VCaP (cell line): ENCODE measurements around the gene IFI27.

Source experiments
- H3K27ac ChIP-seq: fragments of 450-650 bp; 2 replicates; pipeline ENCODE4 v1.5.1; 2017
- CTCF ChIP-seq: fragments of 450-650 bp; conservative IDR thresholded peaks from 2 replicates; pipeline ENCODE4 v1.5.1; 2017; ENCODE audit warnings: mild to moderate bottlenecking, moderate library complexity

The IFI27 gene

GRCh38 chr14:94077823-94078222 lies 32.7 kb upstream of the IFI27 start:
- no peak overlapping the region for H3K27ac ChIP-seq
- no peak for TF ChIP-seq CTCF

DNA sequence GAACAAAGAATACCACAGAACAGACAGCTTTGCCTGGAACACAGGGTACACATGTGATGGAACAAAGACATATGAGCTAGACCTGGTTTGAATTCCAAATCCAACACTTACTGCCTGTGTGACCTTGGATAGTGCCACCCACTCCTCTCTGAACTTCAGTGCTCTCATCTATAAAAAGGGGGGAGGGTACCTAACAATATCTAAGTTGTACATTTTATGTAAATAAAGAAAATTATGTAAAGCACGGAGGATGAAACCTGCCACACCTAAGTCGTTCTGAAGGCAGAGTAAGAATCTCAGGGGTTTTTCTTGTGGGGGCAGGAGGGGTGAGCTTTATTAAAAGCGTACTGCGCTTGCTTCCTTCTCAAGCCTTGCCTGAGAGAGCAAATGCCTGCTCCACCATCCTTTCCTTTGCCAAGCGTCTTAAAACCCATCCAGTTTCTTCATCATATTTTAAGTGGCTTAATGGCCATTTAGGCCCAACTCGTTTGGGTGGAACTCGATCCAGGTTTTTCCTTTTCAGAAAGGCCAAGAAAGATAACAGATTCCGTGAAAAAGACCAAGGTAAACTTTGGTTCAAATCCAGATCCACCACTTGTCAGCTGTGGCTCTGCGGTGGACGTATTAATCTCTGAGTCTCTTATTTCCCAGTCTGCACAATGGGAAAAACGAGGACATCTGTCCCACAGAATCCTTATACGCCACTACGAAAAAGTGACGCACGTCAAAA lies 30.5 kb upstream of the IFI27 start:
- H3K27ac ChIP-seq: peak overlapping the region; percentile 92
- TF ChIP-seq CTCF: no peak

DNA sequence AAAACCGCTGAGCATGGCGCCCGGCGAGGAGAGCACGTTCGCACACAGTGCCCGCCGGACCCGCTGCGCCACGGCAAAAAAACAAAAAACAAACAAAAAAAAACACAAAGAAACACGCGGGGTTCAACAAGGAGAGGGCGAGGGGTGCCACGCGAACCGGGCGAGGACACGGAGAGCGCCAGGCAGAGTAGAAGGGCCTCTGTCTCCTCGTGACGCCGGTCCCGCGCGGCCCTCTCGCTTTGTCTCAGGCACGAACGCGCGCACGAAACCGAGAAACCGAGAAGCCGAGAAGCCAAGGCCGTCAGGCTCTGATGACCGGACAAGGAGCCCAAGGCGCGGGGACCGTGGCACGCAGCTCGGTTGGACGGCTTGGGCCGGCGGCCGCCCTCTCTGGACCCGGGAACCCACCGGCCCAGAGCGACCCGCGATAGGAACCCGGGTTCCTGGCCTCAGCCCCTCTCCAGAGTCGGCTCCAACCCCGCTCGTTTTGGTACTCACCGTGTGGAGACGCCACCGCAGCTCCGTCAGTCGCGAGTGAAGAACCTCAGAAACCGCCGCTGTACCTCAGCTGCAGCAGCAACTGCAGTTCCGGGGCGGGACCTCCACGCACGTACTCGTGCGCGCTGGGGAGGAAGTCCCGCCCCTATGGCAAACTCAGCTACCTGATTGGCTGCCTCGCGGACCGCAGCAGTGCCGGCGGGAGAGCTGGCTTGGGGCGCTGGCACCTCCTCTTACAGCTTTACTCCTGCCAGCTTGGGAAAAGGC lies 29.7 kb upstream of the IFI27 start, which contains the start of the genes DDX24 and IFI27L1:
DDX24 (minus strand) TSS at position 582 of the 765 bp plus-strand sequence. CDS start 1,460 bp downstream, outside the sequence.
IFI27L1 (plus strand) TSS at position 690 of the 765 bp plus-strand sequence. CDS start 15,628 bp downstream, outside the sequence.
- no peak for TF ChIP-seq CTCF

DNA sequence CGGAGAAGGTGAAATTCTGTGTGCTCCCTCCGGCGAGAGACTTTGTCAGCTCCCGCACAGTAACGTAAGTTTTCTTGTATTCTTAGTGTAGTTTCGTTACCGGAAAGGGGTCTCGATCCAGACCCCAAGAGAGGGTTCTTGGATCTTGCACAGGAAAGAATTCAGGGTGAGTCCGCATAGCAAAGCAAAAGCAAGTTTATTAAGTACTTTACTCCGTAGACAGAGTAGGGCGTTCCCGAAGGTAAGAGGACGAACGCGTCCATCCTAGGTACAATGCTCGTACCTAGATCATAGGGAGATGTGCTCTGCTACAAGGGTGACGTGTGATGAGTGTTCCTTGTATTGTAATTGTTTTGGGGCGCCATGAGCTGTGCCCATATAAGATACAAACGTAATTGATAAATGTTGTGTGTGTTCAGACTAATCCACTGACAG lies 29.1 kb upstream of the IFI27 start:
- H3K27ac ChIP-seq: peak overlapping the region; percentile 92
- TF ChIP-seq CTCF: no peak

More for the DNA sequence above, 29.7 kb upstream of the IFI27 start, which contains the start of the genes DDX24 and IFI27L1:
- H3K27ac ChIP-seq: peak within 1 kb of the TSS; percentile 92

- no peak for TF ChIP-seq CTCF
Measured at GRCh38 chr14:94087891-94088290, 22.6 kb upstream of the IFI27 start.

DNA sequence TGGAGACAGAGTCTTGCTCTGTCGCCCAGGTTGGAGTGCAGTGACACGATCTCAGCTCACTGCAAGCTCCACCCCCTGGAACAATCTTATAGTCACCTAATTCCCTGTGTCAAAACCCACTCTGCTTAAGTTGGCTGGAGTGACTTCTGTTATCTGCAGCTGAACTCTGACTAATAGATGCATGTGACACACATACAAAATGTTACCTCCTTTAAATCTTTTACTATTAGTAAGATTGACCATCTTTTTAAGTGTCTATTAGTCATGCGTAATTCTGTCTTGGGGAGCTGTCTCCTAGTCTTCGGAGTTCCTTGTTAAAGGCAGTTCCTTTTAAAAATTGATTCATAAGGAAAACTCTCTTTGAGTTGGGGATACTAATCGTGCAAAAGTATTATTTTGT lies 22.0 kb upstream of the IFI27 start:
- no peak overlapping the region for H3K27ac ChIP-seq
- TF ChIP-seq CTCF: no peak

More at GRCh38 chr14:94087891-94088290, 22.6 kb upstream of the IFI27 start:
- H3K27ac ChIP-seq: no peak overlapping the region

- no peak overlapping the region for H3K27ac ChIP-seq
- no peak for TF ChIP-seq CTCF
Measured at GRCh38 chr14:94089479-94089878, 21.1 kb upstream of the IFI27 start.
